GM13976 (cell line): ENCODE measurements around the gene MOCOS.

Experiments used
- DNase-seq: peaks from one replicate; pipeline ENCODE4 v3.0.0; 2012; ENCODE audit warnings: low spot score
- CTCF ChIP-seq: IDR thresholded peaks from 2 replicates; pipeline ENCODE4 v1.5.1; 2012; ENCODE audit warnings: borderline replicate concordance, mild to moderate bottlenecking; ENCODE audit not compliant: insufficient read depth; ENCODE audit errors: extremely low read depth, missing control alignments, control extremely low read depth
- in situ Hi-C: fragments of 300-500 bp; cut with MboI; formaldehyde crosslinking; loops from one replicate; pipeline ENCODE4 v1.12.0; 2022; ENCODE audit warnings: low sequenced_read_pairs, mixed read lengths, inconsistent platforms; ENCODE audit not compliant: unreplicated experiment

The MOCOS gene

GRCh38 chr18:36153203-36153602 lies 34.1 kb upstream of the MOCOS start:
- no peak for DNase-seq
- in situ Hi-C loops: no loop called here
- TF ChIP-seq CTCF: no peak

- no peak for DNase-seq
- TF ChIP-seq CTCF: no peak
- in situ Hi-C loops: no loop called here
Measured at GRCh38 chr18:36153771-36154170, 33.5 kb upstream of the MOCOS start.

GRCh38 chr18:36155851-36156757 lies 31.2 kb upstream of the MOCOS start:
- in situ Hi-C loops: no loop called here
- DNase-seq: no peak
- no peak for TF ChIP-seq CTCF

- no peak for TF ChIP-seq CTCF
- no peak for DNase-seq
- in situ Hi-C loops: no loop called here
Measured at GRCh38 chr18:36157441-36157840, 29.9 kb upstream of the MOCOS start.

- no peak for TF ChIP-seq CTCF
- no peak for DNase-seq
- in situ Hi-C loops: no loop called here
Measured at GRCh38 chr18:36158266-36158867, 28.9 kb upstream of the MOCOS start.

GRCh38 chr18:36160959-36161371 lies 26.3 kb upstream of the MOCOS start:
- DNase-seq: no peak
- no peak for TF ChIP-seq CTCF
- in situ Hi-C loops: no loop called here
